SW480 (cell line): ENCODE measurements around the gene RASSF7.

Source experiments
- DNase-seq: peaks from one replicate; pipeline ENCODE4 v3.0.0-alpha.2; 2016; ENCODE audit warnings: low spot score

The RASSF7 gene

GRCh38 chr11:532986-533585 lies 27.7 kb upstream of the RASSF7 start:
- DNase-seq, result no peak

- no peak for DNase-seq
These were observed 27.0 kb upstream of the RASSF7 start for GRCh38 chr11:533586-534395.

GRCh38 chr11:534396-535209 lies 26.2 kb upstream of the RASSF7 start:
- no peak for DNase-seq

- DNase-seq, result no peak
These were observed 25.6 kb upstream of the RASSF7 start for GRCh38 chr11:535210-535518.

- DNase-seq, result peak; percentile 89
These were observed 25.0 kb upstream of the RASSF7 start, which contains the start of gene HRAS for GRCh38 chr11:535519-536454. HRAS (minus strand) TSS chr11:535576.

GRCh38 chr11:536841-537621 lies 23.7 kb upstream of the RASSF7 start, which contains the start of gene LRRC56:
LRRC56 (plus strand) TSS chr11:537527; CDS start chr11:540685, 3,158 bp downstream.
- peak; percentile 93 for DNase-seq

- DNase-seq, result no peak
These were observed 22.9 kb upstream of the RASSF7 start for GRCh38 chr11:537622-538430.

GRCh38 chr11:538431-539051 lies 22.2 kb upstream of the RASSF7 start:
- DNase-seq, result no peak

GRCh38 chr11:539971-540481 lies 20.7 kb upstream of the RASSF7 start:
- DNase-seq, result no peak

GRCh38 chr11:540583-541432 lies 20.0 kb upstream of the RASSF7 start:
- no peak for DNase-seq

GRCh38 chr11:541433-541885 lies 19.3 kb upstream of the RASSF7 start:
- DNase-seq, result no peak

GRCh38 chr11:544817-545166 lies 16.0 kb upstream of the RASSF7 start:
- DNase-seq, result no peak

GRCh38 chr11:545171-545570 lies 15.6 kb upstream of the RASSF7 start:
- DNase-seq, result no peak

- no peak for DNase-seq
These were observed 11.8 kb upstream of the RASSF7 start for GRCh38 chr11:548700-549603.

GRCh38 chr11:550021-550745 lies 10.6 kb upstream of the RASSF7 start:
- DNase-seq, result no peak

GRCh38 chr11:550746-551085 lies 10.1 kb upstream of the RASSF7 start:
- no peak for DNase-seq

- DNase-seq, result no peak
These were observed 9.6 kb upstream of the RASSF7 start for GRCh38 chr11:551131-551530.
